ENCODE results near the gene DKK1. TPM values are rescaled to one million over a fixed set of nuclear protein-coding genes. Genes with fewer than 3 reads are reported as not detected.
A peak's percentile ranks its signal among the peaks of the same experiment; 100 is the strongest.

Gene DKK1
- total RNA-seq (ENCODE audit: unreplicated experiment) = 3.1 TPM
- long read RNA-seq, partial matches to known transcripts = 0 of 1 reads
- long read RNA-seq, other reads (novel, unspliced or antisense) = 0 of 1 reads

- TF ChIP-seq CTCF (IDR thresholded peaks at IDR 0.05; ENCODE audit: partially characterized antibody, unreplicated experiment) = peak; percentile 90
These were observed at the start of gene DKK1 for GRCh38 chr10:52313933-52314821. TSS of gene DKK1 (plus strand) at chr10:52314281. CDS start at chr10:52314435, 154 bp downstream.

GRCh38 chr10:52265131-52265926 lies 48.8 kb upstream of the DKK1 start:
- H3K27me3 Mint-ChIP-seq (ENCODE audit: unreplicated experiment) = peaks cover 2% of the 10 kb centered on the region
- DNase-seq = no peak
- TF ChIP-seq CTCF (IDR thresholded peaks at IDR 0.05; ENCODE audit: partially characterized antibody, unreplicated experiment) = no peak
- H3K36me3 Mint-ChIP-seq (ENCODE audit: unreplicated experiment) = no peaks in the 10 kb centered on the region
- peaks cover 3% of the 10 kb centered on the region for H3K9me3 Mint-ChIP-seq (ENCODE audit: unreplicated experiment)
- no peak overlapping the region for H3K27ac Mint-ChIP-seq (ENCODE audit: unreplicated experiment)
- no peak overlapping the region for H3K4me3 Mint-ChIP-seq (ENCODE audit: unreplicated experiment)
- peaks cover 14% of the 10 kb centered on the region for H3K4me1 Mint-ChIP-seq (ENCODE audit: low read depth, unreplicated experiment)

More at GRCh38 chr10:52313933-52314821, at the start of gene DKK1:
- peak within 1 kb of the TSS; percentile 94 for H3K4me3 Mint-ChIP-seq (ENCODE audit: unreplicated experiment)
- peaks cover 11% of the 10 kb centered on the region for H3K27me3 Mint-ChIP-seq (ENCODE audit: unreplicated experiment)
- peaks cover 6% of the 10 kb centered on the region for H3K4me1 Mint-ChIP-seq (ENCODE audit: low read depth, unreplicated experiment)
- H3K27ac Mint-ChIP-seq (ENCODE audit: unreplicated experiment) = peak within 1 kb of the TSS; percentile 59
- no peaks in the 10 kb centered on the region for H3K36me3 Mint-ChIP-seq (ENCODE audit: unreplicated experiment)
- peaks cover 2% of the 10 kb centered on the region for H3K9me3 Mint-ChIP-seq (ENCODE audit: unreplicated experiment)
- DNase-seq = peak; percentile 83

- H3K27ac Mint-ChIP-seq (ENCODE audit: unreplicated experiment) = no peak overlapping the region
- H3K4me3 Mint-ChIP-seq (ENCODE audit: unreplicated experiment) = no peak overlapping the region
- peaks cover 1% of the 10 kb centered on the region for H3K9me3 Mint-ChIP-seq (ENCODE audit: unreplicated experiment)
- peaks cover 12% of the 10 kb centered on the region for H3K4me1 Mint-ChIP-seq (ENCODE audit: low read depth, unreplicated experiment)
- DNase-seq = no peak
- TF ChIP-seq CTCF (IDR thresholded peaks at IDR 0.05; ENCODE audit: partially characterized antibody, unreplicated experiment) = no peak
- H3K27me3 Mint-ChIP-seq (ENCODE audit: unreplicated experiment) = peaks cover 2% of the 10 kb centered on the region
- H3K36me3 Mint-ChIP-seq (ENCODE audit: unreplicated experiment) = no peaks in the 10 kb centered on the region
These were observed 47.2 kb upstream of the DKK1 start for GRCh38 chr10:52266858-52267257.

- TF ChIP-seq CTCF (IDR thresholded peaks at IDR 0.05; ENCODE audit: partially characterized antibody, unreplicated experiment) = no peak
- no peaks in the 10 kb centered on the region for H3K36me3 Mint-ChIP-seq (ENCODE audit: unreplicated experiment)
- H3K4me3 Mint-ChIP-seq (ENCODE audit: unreplicated experiment) = no peak overlapping the region
- H3K27ac Mint-ChIP-seq (ENCODE audit: unreplicated experiment) = no peak overlapping the region
- no peak for DNase-seq
- H3K27me3 Mint-ChIP-seq (ENCODE audit: unreplicated experiment) = no peaks in the 10 kb centered on the region
- H3K9me3 Mint-ChIP-seq (ENCODE audit: unreplicated experiment) = no peaks in the 10 kb centered on the region
- H3K4me1 Mint-ChIP-seq (ENCODE audit: low read depth, unreplicated experiment) = peaks cover 12% of the 10 kb centered on the region
These were observed 45.3 kb upstream of the DKK1 start for GRCh38 chr10:52268790-52269189.
